ENCODE data around the gene CSF1. TPM values are rescaled to one million over a fixed set of nuclear protein-coding genes. Genes with fewer than 3 reads are reported as not detected.

CSF1 gene
- total and polyA plus RNA-seq, 2 experiments from 2014 or later: 1.4 to 3.5 TPM

- TF ChIP-seq ZNF462 (CRISPR knock-in tag; IDR thresholded peaks at IDR 0.05) (no peak), ETS1 (IDR thresholded peaks at IDR 0.05) (no peak)
These were observed 45.6 kb upstream of the CSF1 start (continued) for GRCh38 chr1:109864930-109865612.

GRCh38 chr1:109866071-109866470, 44.6 kb upstream of the CSF1 start:
- H4K20me1 ChIP-seq (replicated peaks; ENCODE audit: insufficient read depth): no peaks in the 10 kb centered on the region
- no peak for DNase-seq (ENCODE audit: low spot score)
- H3K36me3 Mint-ChIP-seq (ENCODE audit: low read depth): peaks cover 11% of the 10 kb centered on the region; the same call in 2 of the 3 replicates

More at GRCh38 chr1:109866071-109866470, 44.6 kb upstream of the CSF1 start:
- Histone ChIP-seq H3K9me2 (ENCODE audit: insufficient read depth) (no peaks in the 10 kb centered on the region), H3F3A (replicated peaks; ENCODE audit: low read depth) (no peaks in the 10 kb centered on the region), H2AFZ (no peak overlapping the region), H3K79me2 (replicated peaks; ENCODE audit: insufficient read depth) (no peaks in the 10 kb centered on the region), H3K36me3 (ENCODE audit: insufficient read depth) (peaks cover 5% of the 10 kb centered on the region; the same call in 1 of the 2 replicates), H3K4me2 (no peak overlapping the region), H3K27ac (ENCODE audit: low read depth) (no peak overlapping the region), H3K4me1 (ENCODE audit: insufficient read depth) (peaks cover 19% of the 10 kb centered on the region), H3K27me3 (ENCODE audit: insufficient read depth) (no peaks in the 10 kb centered on the region), H3K4me3 (no peak overlapping the region)
- no peak for ATAC-seq
- H3K27me3 Mint-ChIP-seq (ENCODE audit: insufficient read depth, low read depth, poor library complexity): peaks cover 3% of the 10 kb centered on the region
- no peak overlapping the region for H3K27ac Mint-ChIP-seq
- no peak overlapping the region for H3K4me3 Mint-ChIP-seq
- TF ChIP-seq ZNF462 (CRISPR knock-in tag; IDR thresholded peaks at IDR 0.05) (no peak), POLR2AphosphoS5 (IDR thresholded peaks at IDR 0.05; ENCODE audit: low read depth) (no peak), CREB1 (CRISPR knock-in tag; IDR thresholded peaks at IDR 0.05; ENCODE audit: low read depth) (no peak)
- H3K4me1 Mint-ChIP-seq: peaks cover 19% of the 10 kb centered on the region
- H3K9me3 Mint-ChIP-seq: peaks cover 18% of the 10 kb centered on the region; the same call in 2 of the 3 replicates

All from GM23338 (cell line).